ENCODE data around the gene DARS1. TPM values are rescaled to one million over a fixed set of nuclear protein-coding genes. Genes with fewer than 3 reads are reported as not detected.

DARS1 gene
- total and polyA plus RNA-seq, 8 donors = 39.1 to 244 (median 62.1) TPM

GRCh38 chr2:136020831-136021230 lies 35.4 kb upstream of the DARS1 start:
- Histone ChIP-seq H3K4me1 (peaks cover 0 to 9% (median 3%) of the 10 kb centered on the region in 4 donors), H3K9me3 (no peaks in the 10 kb centered on the region)
- intact Hi-C loops (cut with DNase I; ENCODE audit: low total_unique reads) = no loop called here

GRCh38 chr2:136019825-136020224 lies 34.4 kb upstream of the DARS1 start:
- H3K4me3 ChIP-seq = no peak overlapping the region
- no peaks in the 10 kb centered on the region for H3K27me3 ChIP-seq
- H3K9me3 ChIP-seq = no peaks in the 10 kb centered on the region
- DNase-seq = no peak
- no peak overlapping the region for H3K27ac ChIP-seq
- no peaks in the 10 kb centered on the region for H3K4me1 ChIP-seq
- intact Hi-C loops (cut with DNase I; ENCODE audit: low total_unique reads) = no loop called here
- no peaks in the 10 kb centered on the region for H3K36me3 ChIP-seq
- TF ChIP-seq POLR2AphosphoS5 (IDR thresholded peaks at IDR 0.05) (no peak), CTCF (IDR thresholded peaks at IDR 0.05) (no peak), POLR2A (IDR thresholded peaks at IDR 0.05) (no peak), EP300 (IDR thresholded peaks at IDR 0.05) (no peak)
- 74 to 81% (median 77%) methylated on average over 8 of the region's 8 CpGs for WGBS, 5 donors

More at GRCh38 chr2:136020831-136021230, 35.4 kb upstream of the DARS1 start:
- no peak for TF ChIP-seq EP300 (IDR thresholded peaks at IDR 0.05)
- no peak for TF ChIP-seq POLR2A (IDR thresholded peaks at IDR 0.05)
- no peak for TF ChIP-seq POLR2AphosphoS5 (IDR thresholded peaks at IDR 0.05)
- no peak for TF ChIP-seq CTCF (IDR thresholded peaks at IDR 0.05)
- no peak for DNase-seq
- Histone ChIP-seq H3K27me3 (no peaks in the 10 kb centered on the region), H3K27ac (no peak overlapping the region), H3K4me3 (no peak overlapping the region), H3K36me3 (no peaks in the 10 kb centered on the region)
- WGBS, 5 donors = 94 to 98% (median 94%) methylated on average over 2 of the region's 2 CpGs

GRCh38 chr2:136019306-136019705 lies 33.9 kb upstream of the DARS1 start:
- WGBS, 5 donors = 78 to 88% (median 84%) methylated on average over 5 of the region's 5 CpGs
- Histone ChIP-seq H3K36me3 (no peaks in the 10 kb centered on the region), H3K27me3 (no peaks in the 10 kb centered on the region), H3K9me3 (no peaks in the 10 kb centered on the region), H3K4me1 (peaks cover 0 to 4% (median under 1%) of the 10 kb centered on the region in 4 donors), H3K27ac (no peak overlapping the region), H3K4me3 (no peak overlapping the region)
- peak in 1 of 2 donors; percentile 29 for DNase-seq
- intact Hi-C loops (cut with DNase I; ENCODE audit: low total_unique reads) = no loop called here
- TF ChIP-seq CTCF (IDR thresholded peaks at IDR 0.05) = no peak
- no peak for TF ChIP-seq EP300 (IDR thresholded peaks at IDR 0.05)
- no peak for TF ChIP-seq POLR2AphosphoS5 (IDR thresholded peaks at IDR 0.05)
- TF ChIP-seq POLR2A (IDR thresholded peaks at IDR 0.05) = no peak

- no peaks in the 10 kb centered on the region for H3K27me3 ChIP-seq
- no peaks in the 10 kb centered on the region for H3K36me3 ChIP-seq
- intact Hi-C loops (cut with DNase I; ENCODE audit: low total_unique reads) = no loop called here
- peaks cover 0 to 17% (median 3%) of the 10 kb centered on the region in 4 donors for H3K4me1 ChIP-seq
- no peaks in the 10 kb centered on the region for H3K9me3 ChIP-seq
- WGBS, 5 donors = 94 to 99% (median 97%) methylated on average over 7 of the region's 7 CpGs
- TF ChIP-seq POLR2A (IDR thresholded peaks at IDR 0.05) (no peak), CTCF (IDR thresholded peaks at IDR 0.05) (no peak), EP300 (IDR thresholded peaks at IDR 0.05) (no peak), POLR2AphosphoS5 (IDR thresholded peaks at IDR 0.05) (no peak)
- DNase-seq = no peak
- no peak overlapping the region for H3K4me3 ChIP-seq
- no peak overlapping the region for H3K27ac ChIP-seq
Observed at GRCh38 chr2:136017786-136018185, 32.4 kb upstream of the DARS1 start.
